Umbilical cord (tissue), 2 donors: ENCODE data around the gene UPK2. TPM values are rescaled to one million over a fixed set of nuclear protein-coding genes. Genes with fewer than 3 reads are reported as not detected.

Experiments
- DNase-seq: peaks from one replicate; pipeline ENCODE4 v3.0.0-alpha.2; 2015; ENCODE audit warnings: low spot score
- total RNA-seq: library from RNA; depleted of rRNA; stranded (reverse); fragments of >200 nt; gene quantifications from one replicate; pipeline ENCODE4 v1.2.3, GENCODE V29; 2014; ENCODE audit warnings: low replicate concordance; ENCODE audit not compliant: insufficient read depth

The UPK2 gene
- not detected for total RNA-seq

GRCh38 chr11:118956094-118956846 lies at the start of gene UPK2:
Gene UPK2, plus strand, starts transcription at chr11:118956298. Its CDS starts 53 bp downstream, at chr11:118956351.
- peak; percentile 83 for DNase-seq

- peak; percentile 79 for DNase-seq
Observed at GRCh38 chr11:118907051-118908042, 48.8 kb upstream of the UPK2 start.

- DNase-seq = no peak
Observed at GRCh38 chr11:118908264-118908663, 47.8 kb upstream of the UPK2 start.

GRCh38 chr11:118908901-118909618 lies 47.0 kb upstream of the UPK2 start:
- peak; percentile 97 for DNase-seq

GRCh38 chr11:118909619-118910308 lies 46.3 kb upstream of the UPK2 start:
- no peak for DNase-seq

- DNase-seq = peak; percentile 92
Observed at GRCh38 chr11:118910309-118911112, 45.6 kb upstream of the UPK2 start.

- no peak for DNase-seq
Observed at GRCh38 chr11:118911113-118911879, 44.8 kb upstream of the UPK2 start.

GRCh38 chr11:118911880-118912741 lies 44.0 kb upstream of the UPK2 start:
- DNase-seq = peak; percentile 93

GRCh38 chr11:118912742-118913410 lies 43.2 kb upstream of the UPK2 start:
- no peak for DNase-seq

GRCh38 chr11:118913411-118914125 lies 42.5 kb upstream of the UPK2 start:
- DNase-seq = no peak

GRCh38 chr11:118914178-118914918 lies 41.8 kb upstream of the UPK2 start:
- DNase-seq = no peak

GRCh38 chr11:118914987-118915386 lies 41.1 kb upstream of the UPK2 start:
- DNase-seq = no peak

GRCh38 chr11:118915396-118915795 lies 40.7 kb upstream of the UPK2 start:
- no peak for DNase-seq

GRCh38 chr11:118915941-118916841 lies 39.9 kb upstream of the UPK2 start:
- no peak for DNase-seq

- peak; percentile 97 for DNase-seq
Observed at GRCh38 chr11:118916842-118917388, 39.2 kb upstream of the UPK2 start.
